Prostate gland (tissue), 2 donors: Measurements from ENCODE around the gene OLFM2.

ENCODE experiments used
- CTCF ChIP-seq, 4 experiments: fragments of 200-600 bp in 2 of 4; fragments of 450-650 bp in 2 of 4; sonication (generic) in 2 of 4; IDR thresholded peaks; 1 replicate in 3 of 4; 2 replicates in 1 of 4; pipeline ENCODE4 v1.5.1; 2016 to 2019; ENCODE audit warnings: antibody characterized with exemption in 4 of 4, mild to moderate bottlenecking in 2 of 4, moderate library complexity in 2 of 4
- POLR2A ChIP-seq: fragments of 450-650 bp; IDR thresholded peaks from one replicate; pipeline ENCODE4 v1.6.1; 2016; ENCODE audit warnings: antibody characterized with exemption, mild to moderate bottlenecking
- POLR2AphosphoS5 ChIP-seq: sonication (generic); formaldehyde crosslinking; IDR thresholded peaks from one replicate; pipeline ENCODE4 v1.6.1; 2017; ENCODE audit warnings: antibody characterized with exemption

DNA sequence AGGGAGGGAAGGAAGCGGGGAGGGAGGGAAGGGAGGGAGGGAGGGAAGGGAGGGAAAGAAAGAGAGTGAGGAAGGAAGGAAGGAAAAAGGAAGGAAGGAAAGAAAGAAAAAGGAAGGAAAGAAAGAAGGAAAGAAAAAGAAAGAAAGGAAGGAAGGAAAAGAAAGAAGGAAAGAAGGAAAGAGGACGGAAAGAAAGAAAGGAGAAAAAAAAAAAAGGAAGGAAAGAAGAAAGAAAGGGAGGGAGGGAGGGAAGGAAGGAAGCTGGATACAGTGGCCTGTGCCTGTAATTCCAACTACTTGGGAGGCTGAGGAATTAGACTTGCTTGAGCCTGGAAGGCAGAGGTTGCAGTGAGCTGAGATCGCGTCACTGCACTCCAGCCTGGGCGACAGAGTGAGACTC is 35.3 kb downstream of the OLFM2 start:
- TF ChIP-seq CTCF (IDR thresholded peaks at IDR 0.05) (no peak), POLR2AphosphoS5 (no peak), POLR2A (no peak)
